Neural progenitor cell (in vitro differentiated cells): Measurements from ENCODE around the gene HCFC1.

Source experiments
- EZH2 ChIP-seq: fragments of 200-600 bp; sonication (generic); IDR thresholded peaks from 2 replicates; pipeline ENCODE4 v1.6.1; 2017; ENCODE audit warnings: antibody characterized with exemption, mild to moderate bottlenecking, moderate library complexity
- EZH2phosphoT487 ChIP-seq: fragments of 200-600 bp; sonication (generic); IDR thresholded peaks from 2 replicates; pipeline ENCODE4 v1.6.1; 2017; ENCODE audit warnings: antibody characterized with exemption
- TF ChIP-seq, protein P1 (sequence below): fragments of 200-600 bp; sonication (generic); IDR thresholded peaks from 2 replicates; pipeline ENCODE4 v1.5.1; 2017; ENCODE audit warnings: antibody characterized with exemption, mild to moderate bottlenecking

DNA sequence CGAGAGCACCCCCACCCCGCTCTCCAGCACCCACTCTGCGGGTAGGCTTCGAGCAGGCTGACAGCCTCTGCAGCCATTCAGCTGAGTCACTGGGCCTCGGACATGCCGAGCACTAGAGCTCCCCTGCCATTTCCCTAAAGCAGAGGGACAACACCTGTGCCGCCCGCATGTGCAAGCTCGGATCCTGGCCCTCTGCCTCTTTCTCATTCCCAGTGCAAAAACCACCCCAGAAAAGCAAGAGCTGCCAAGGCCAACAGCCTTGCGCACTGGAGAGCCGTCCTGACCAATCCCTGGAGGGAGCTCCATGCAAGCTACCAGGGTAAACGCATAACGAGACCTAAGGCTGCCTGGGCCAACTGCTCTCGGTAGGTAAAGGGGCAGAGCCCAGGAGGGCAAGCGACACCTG, 5.3 kb downstream of the HCFC1 start:
- TF ChIP-seq, protein P1, sequence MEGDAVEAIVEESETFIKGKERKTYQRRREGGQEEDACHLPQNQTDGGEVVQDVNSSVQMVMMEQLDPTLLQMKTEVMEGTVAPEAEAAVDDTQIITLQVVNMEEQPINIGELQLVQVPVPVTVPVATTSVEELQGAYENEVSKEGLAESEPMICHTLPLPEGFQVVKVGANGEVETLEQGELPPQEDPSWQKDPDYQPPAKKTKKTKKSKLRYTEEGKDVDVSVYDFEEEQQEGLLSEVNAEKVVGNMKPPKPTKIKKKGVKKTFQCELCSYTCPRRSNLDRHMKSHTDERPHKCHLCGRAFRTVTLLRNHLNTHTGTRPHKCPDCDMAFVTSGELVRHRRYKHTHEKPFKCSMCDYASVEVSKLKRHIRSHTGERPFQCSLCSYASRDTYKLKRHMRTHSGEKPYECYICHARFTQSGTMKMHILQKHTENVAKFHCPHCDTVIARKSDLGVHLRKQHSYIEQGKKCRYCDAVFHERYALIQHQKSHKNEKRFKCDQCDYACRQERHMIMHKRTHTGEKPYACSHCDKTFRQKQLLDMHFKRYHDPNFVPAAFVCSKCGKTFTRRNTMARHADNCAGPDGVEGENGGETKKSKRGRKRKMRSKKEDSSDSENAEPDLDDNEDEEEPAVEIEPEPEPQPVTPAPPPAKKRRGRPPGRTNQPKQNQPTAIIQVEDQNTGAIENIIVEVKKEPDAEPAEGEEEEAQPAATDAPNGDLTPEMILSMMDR: no peak
- TF ChIP-seq EZH2 (no peak), EZH2phosphoT487 (no peak)
